ENCODE results near the gene ZBTB9. TPM values are rescaled to one million over a fixed set of nuclear protein-coding genes. Genes with fewer than 3 reads are reported as not detected.

The ZBTB9 gene
- total RNA-seq, 1 experiment from 2014 or later: 19.4 TPM

GRCh38 chr6:33437666-33438065 is 16.7 kb upstream of the ZBTB9 start:
- H3K9me3 Mint-ChIP-seq: no peaks in the 10 kb centered on the region
- ATAC-seq (no peak), DNase-seq (ENCODE audit: low spot score) (no peak)
- no peak overlapping the region for H3K27ac Mint-ChIP-seq
- peaks cover 15% of the 10 kb centered on the region for H3K4me1 Mint-ChIP-seq
- H3K36me3 Mint-ChIP-seq: peaks cover 67% of the 10 kb centered on the region
- TF ChIP-seq ZNF281 (CRISPR knock-in tag; IDR thresholded peaks at IDR 0.05) (no peak), E2F5 (CRISPR knock-in tag; IDR thresholded peaks at IDR 0.05) (no peak), ZNF423 (CRISPR knock-in tag; IDR thresholded peaks at IDR 0.05) (no peak), ZNF532 (CRISPR knock-in tag; IDR thresholded peaks at IDR 0.05; ENCODE audit: borderline replicate concordance) (no peak), MXD4 (CRISPR knock-in tag; IDR thresholded peaks at IDR 0.05; ENCODE audit: borderline replicate concordance) (no peak), NFE2L1 (CRISPR knock-in tag; IDR thresholded peaks at IDR 0.05) (no peak), RORB (CRISPR knock-in tag; IDR thresholded peaks at IDR 0.05) (no peak), ESRRA (CRISPR knock-in tag; IDR thresholded peaks at IDR 0.05; ENCODE audit: borderline replicate concordance) (no peak), HMGA2 (CRISPR knock-in tag; IDR thresholded peaks at IDR 0.05) (no peak)
- ChIA-PET POLR2A (no interaction called here), CTCF (no interaction called here)
- no peak overlapping the region for H3K4me3 Mint-ChIP-seq
- H3K27me3 Mint-ChIP-seq (ENCODE audit: low read depth): no peaks in the 10 kb centered on the region

GRCh38 chr6:33438978-33439594 is 15.3 kb upstream of the ZBTB9 start:
- Mint-ChIP-seq H3K4me3 (no peak overlapping the region), H3K36me3 (peaks cover 74% of the 10 kb centered on the region), H3K27ac (peak overlapping the region; percentile 91), H3K4me1 (peaks cover 3% of the 10 kb centered on the region), H3K9me3 (no peaks in the 10 kb centered on the region), H3K27me3 (ENCODE audit: low read depth) (no peaks in the 10 kb centered on the region)
- no peak for ATAC-seq
- ChIA-PET CTCF (interaction anchor here (1.3 to 1.8 kb wide), 3 partner anchors 8 to 15 kb away, joined by 5 to 10 read pairs (median 6); partner anchors contain the start of gene ZBTB9), POLR2A (interaction anchor here (1.1 kb wide), 1 partner anchor 29 kb away, joined by 4 read pairs; the partner anchor contains the start of gene PHF1)
- DNase-seq (ENCODE audit: low spot score): no peak
- TF ChIP-seq ZNF425 (CRISPR knock-in tag; conservative IDR thresholded peaks at IDR 0.05) (no peak), ZNF138 (CRISPR knock-in tag; conservative IDR thresholded peaks at IDR 0.05) (no peak), E2F5 (CRISPR knock-in tag; IDR thresholded peaks at IDR 0.05) (no peak), ETV6 (CRISPR knock-in tag; IDR thresholded peaks at IDR 0.05) (no peak)

Measured in WTC11 (cell line).